Thyroid gland (tissue), 4 donors: ENCODE measurements around the gene MCUR1.

ENCODE experiments used
- POLR2A ChIP-seq, 2 donors: fragments of 450-650 bp; IDR thresholded peaks; one replicate each; pipeline ENCODE4 v1.6.1; 2017; ENCODE audit warnings: antibody characterized with exemption in 2 of 2, mild to moderate bottlenecking in 2 of 2, moderate library complexity in 1 of 2
- TF ChIP-seq, protein P1 (sequence below), 6 experiments: fragments of 200-600 bp in 3 of 6; fragments of 450-650 bp in 3 of 6; sonication (generic) in 3 of 6; IDR thresholded peaks; one replicate each; pipeline ENCODE4 v1.5.1; 2016 to 2019; ENCODE audit warnings: antibody characterized with exemption in 6 of 6, mild to moderate bottlenecking in 2 of 6, inconsistent platforms in 1 of 6, moderate library complexity in 1 of 6

DNA sequence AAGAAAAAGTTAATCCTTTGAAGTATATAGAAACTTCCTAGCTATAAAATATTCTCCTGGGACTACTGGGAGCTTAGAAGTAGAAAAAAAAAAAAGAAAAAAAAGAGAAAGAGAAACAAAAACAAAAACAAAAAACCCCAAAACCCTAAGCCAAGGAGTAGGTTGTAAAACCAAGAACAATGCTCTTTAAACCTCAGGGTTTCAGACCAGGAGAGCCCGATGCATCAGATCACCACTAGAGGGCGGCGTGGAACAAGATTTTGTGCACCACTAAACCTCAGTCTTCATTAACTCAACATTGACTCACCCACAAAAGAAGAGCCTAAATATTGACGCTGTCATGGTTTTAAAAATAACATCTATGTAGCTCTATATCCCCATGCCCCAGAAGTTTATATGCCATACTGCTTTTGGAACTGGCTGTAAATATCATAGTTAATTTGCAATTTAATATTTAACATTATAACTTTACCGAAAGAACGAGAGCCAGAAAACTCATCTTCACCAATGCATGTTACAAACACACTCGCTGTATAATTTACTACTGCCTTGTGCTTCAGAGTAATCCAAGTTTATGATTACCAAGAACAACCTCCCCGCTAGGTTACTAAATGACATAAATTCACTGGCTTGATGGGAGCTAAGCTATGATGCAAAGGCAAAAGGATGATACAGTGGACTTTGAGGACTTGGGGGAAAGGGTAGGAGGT, 19.2 kb downstream of the MCUR1 start:
- no peak for TF ChIP-seq POLR2A (IDR thresholded peaks at IDR 0.05)
- TF ChIP-seq, protein P1, sequence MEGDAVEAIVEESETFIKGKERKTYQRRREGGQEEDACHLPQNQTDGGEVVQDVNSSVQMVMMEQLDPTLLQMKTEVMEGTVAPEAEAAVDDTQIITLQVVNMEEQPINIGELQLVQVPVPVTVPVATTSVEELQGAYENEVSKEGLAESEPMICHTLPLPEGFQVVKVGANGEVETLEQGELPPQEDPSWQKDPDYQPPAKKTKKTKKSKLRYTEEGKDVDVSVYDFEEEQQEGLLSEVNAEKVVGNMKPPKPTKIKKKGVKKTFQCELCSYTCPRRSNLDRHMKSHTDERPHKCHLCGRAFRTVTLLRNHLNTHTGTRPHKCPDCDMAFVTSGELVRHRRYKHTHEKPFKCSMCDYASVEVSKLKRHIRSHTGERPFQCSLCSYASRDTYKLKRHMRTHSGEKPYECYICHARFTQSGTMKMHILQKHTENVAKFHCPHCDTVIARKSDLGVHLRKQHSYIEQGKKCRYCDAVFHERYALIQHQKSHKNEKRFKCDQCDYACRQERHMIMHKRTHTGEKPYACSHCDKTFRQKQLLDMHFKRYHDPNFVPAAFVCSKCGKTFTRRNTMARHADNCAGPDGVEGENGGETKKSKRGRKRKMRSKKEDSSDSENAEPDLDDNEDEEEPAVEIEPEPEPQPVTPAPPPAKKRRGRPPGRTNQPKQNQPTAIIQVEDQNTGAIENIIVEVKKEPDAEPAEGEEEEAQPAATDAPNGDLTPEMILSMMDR (IDR thresholded peaks at IDR 0.05): peak; percentile 85 to 97 (median 89)
